H1 (cell line): Measurements from ENCODE around the gene TCF7L1.

ENCODE experiments used
- POLR2A ChIP-seq, 2 experiments: IDR thresholded peaks; 1 replicate in 1 of 2; 2 replicates in 1 of 2; pipeline ENCODE4 v1.6.1; 2011; ENCODE audit warnings: low read depth in 2 of 2, low read length in 2 of 2, mild to moderate bottlenecking in 2 of 2; ENCODE audit errors: control extremely low read depth in 1 of 2
- POLR2AphosphoS5 ChIP-seq: IDR thresholded peaks from 2 replicates; pipeline ENCODE4 v1.6.1; 2011; ENCODE audit warnings: low read depth, low read length
- POU5F1 ChIP-seq: IDR thresholded peaks from 2 replicates; pipeline ENCODE4 v1.6.1; 2011; ENCODE audit warnings: low read depth, mild to moderate bottlenecking, low read length, moderate library complexity
- SRF ChIP-seq: IDR thresholded peaks from 2 replicates; pipeline ENCODE4 v1.6.1; 2011; ENCODE audit warnings: mild to moderate bottlenecking, low read depth, low read length, moderate library complexity
- TF ChIP-seq, protein P1 (sequence below), 3 experiments: IDR thresholded peaks; 1 replicate in 2 of 3; 2 replicates in 1 of 3; pipeline versions ENCODE4 v1.5.1 to v1.6.1; 2011; ENCODE audit warnings: low read length in 3 of 3, mild to moderate bottlenecking in 3 of 3, inconsistent platforms in 2 of 3, low read depth in 1 of 3, moderate library complexity in 1 of 3; ENCODE audit not compliant: insufficient read depth in 1 of 3; ENCODE audit errors: control extremely low read depth in 1 of 3

- TF ChIP-seq POLR2AphosphoS5 (no peak), POLR2A (IDR thresholded peaks at IDR 0.05; ENCODE audit: control extremely low read depth in 1 of 2, low read depth in 2 of 2, low read length in 2 of 2) (no peak), SRF (no peak), POU5F1 (no peak)
- TF ChIP-seq, protein P1, sequence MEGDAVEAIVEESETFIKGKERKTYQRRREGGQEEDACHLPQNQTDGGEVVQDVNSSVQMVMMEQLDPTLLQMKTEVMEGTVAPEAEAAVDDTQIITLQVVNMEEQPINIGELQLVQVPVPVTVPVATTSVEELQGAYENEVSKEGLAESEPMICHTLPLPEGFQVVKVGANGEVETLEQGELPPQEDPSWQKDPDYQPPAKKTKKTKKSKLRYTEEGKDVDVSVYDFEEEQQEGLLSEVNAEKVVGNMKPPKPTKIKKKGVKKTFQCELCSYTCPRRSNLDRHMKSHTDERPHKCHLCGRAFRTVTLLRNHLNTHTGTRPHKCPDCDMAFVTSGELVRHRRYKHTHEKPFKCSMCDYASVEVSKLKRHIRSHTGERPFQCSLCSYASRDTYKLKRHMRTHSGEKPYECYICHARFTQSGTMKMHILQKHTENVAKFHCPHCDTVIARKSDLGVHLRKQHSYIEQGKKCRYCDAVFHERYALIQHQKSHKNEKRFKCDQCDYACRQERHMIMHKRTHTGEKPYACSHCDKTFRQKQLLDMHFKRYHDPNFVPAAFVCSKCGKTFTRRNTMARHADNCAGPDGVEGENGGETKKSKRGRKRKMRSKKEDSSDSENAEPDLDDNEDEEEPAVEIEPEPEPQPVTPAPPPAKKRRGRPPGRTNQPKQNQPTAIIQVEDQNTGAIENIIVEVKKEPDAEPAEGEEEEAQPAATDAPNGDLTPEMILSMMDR (IDR thresholded peaks at IDR 0.05; ENCODE audit: control extremely low read depth in 1 of 3, insufficient read depth in 1 of 3, low read depth in 1 of 3, low read length in 3 of 3): no peak
These were observed 122.2 kb downstream of the TCF7L1 start for GRCh38 chr2:85255456-85255812.
